Measurements from ENCODE around the gene ERP29.

Gene ERP29

GRCh38 chr12:112049351-112049750 lies 36.1 kb downstream of the ERP29 start:
- DNase-seq: no peak

DNA sequence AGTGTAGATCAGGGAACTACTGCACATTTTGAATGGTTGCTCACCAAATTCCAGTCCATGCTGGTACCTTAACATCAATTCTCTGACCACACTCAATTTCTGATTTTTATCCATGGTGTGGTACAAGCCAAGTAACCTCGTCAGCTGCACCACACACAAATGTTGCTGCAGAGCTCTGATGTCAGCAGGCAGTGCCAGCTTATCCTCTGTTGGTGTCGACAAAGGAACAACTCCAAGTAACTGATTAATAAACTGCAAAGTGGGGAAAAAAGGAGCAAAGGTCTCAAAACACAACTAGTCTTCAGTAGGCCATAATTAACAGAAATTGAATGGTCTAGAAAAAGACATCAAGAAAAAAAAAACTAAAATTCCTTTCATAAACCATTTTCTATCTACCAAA lies 47.9 kb downstream of the ERP29 start:
- no peak for DNase-seq

DNA sequence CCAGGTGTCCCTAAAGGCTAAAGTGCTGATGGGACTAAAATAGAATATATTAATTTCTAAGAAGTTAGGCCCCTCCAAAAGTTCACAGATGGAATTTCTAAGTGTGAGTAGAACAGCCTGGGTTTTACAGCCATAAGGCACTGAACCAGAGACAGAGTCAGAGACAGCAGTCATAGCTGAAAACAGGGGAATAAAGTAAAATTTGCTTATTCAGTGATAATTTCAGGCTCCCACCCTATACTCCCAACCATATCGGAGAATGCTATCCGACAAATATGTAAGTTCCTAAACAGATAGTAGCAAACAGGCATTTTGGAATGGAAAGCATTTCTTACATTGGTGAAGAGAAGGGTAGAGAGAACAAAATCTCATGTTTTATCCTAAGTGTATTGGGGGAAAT lies 50.0 kb downstream of the ERP29 start:
- no peak for DNase-seq

GRCh38 chr12:112066566-112066965 lies 53.3 kb downstream of the ERP29 start:
- no peak for DNase-seq
